ENCODE results near the gene MFNG.

DNA sequence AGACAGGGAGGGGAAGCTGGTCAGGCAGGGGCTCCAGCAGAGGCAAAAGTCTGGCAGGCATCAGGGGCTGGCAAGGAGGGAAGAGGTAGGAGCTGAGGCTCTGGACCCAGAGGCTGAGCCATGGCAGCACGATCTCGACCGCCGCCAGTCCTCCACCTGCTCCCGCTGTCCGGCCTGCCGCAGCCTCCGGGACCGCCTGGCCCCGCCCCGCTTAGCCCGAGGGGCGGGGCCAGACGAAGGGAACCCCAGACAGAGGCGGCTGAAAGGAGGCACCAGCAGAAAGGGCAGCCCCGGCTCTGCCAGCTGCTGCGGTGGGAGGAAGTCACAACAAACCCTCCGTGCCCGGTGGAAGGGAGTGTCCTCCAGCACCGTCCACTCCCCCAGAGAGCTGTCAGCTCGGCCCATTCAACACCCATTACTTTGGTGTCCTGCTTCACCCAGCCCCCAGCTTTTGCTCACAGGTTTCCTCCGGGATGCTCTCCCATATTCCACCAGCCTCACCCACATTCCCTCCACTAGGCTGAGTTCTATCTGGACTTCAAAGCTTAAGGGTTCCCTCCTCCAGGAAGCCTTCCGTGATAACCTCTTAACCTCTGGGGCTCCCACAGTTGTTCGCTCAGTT is at the start of gene MFNG:
- TF ChIP-seq, protein P1, sequence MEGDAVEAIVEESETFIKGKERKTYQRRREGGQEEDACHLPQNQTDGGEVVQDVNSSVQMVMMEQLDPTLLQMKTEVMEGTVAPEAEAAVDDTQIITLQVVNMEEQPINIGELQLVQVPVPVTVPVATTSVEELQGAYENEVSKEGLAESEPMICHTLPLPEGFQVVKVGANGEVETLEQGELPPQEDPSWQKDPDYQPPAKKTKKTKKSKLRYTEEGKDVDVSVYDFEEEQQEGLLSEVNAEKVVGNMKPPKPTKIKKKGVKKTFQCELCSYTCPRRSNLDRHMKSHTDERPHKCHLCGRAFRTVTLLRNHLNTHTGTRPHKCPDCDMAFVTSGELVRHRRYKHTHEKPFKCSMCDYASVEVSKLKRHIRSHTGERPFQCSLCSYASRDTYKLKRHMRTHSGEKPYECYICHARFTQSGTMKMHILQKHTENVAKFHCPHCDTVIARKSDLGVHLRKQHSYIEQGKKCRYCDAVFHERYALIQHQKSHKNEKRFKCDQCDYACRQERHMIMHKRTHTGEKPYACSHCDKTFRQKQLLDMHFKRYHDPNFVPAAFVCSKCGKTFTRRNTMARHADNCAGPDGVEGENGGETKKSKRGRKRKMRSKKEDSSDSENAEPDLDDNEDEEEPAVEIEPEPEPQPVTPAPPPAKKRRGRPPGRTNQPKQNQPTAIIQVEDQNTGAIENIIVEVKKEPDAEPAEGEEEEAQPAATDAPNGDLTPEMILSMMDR (conservative IDR thresholded peaks at IDR 0.05; ENCODE audit: low read length): no peak
- TF ChIP-seq EZH2phosphoT487 (IDR thresholded peaks at IDR 0.05; ENCODE audit: borderline replicate concordance): no peak

Data from Loucy (cell line).